ENCODE results near the gene SPOCK1.

SPOCK1 gene

GRCh38 chr5:137305971-137306602 lies 193.0 kb downstream of the SPOCK1 start:
- Histone ChIP-seq H3K27me3 (ENCODE audit: insufficient read depth, poor library complexity, severe bottlenecking) (no peaks in the 10 kb centered on the region), H3K27ac (replicated peaks) (no peak overlapping the region), H3K4me3 (replicated peaks; ENCODE audit: insufficient read depth, low read length) (no peak overlapping the region)
- TF ChIP-seq, protein P1, sequence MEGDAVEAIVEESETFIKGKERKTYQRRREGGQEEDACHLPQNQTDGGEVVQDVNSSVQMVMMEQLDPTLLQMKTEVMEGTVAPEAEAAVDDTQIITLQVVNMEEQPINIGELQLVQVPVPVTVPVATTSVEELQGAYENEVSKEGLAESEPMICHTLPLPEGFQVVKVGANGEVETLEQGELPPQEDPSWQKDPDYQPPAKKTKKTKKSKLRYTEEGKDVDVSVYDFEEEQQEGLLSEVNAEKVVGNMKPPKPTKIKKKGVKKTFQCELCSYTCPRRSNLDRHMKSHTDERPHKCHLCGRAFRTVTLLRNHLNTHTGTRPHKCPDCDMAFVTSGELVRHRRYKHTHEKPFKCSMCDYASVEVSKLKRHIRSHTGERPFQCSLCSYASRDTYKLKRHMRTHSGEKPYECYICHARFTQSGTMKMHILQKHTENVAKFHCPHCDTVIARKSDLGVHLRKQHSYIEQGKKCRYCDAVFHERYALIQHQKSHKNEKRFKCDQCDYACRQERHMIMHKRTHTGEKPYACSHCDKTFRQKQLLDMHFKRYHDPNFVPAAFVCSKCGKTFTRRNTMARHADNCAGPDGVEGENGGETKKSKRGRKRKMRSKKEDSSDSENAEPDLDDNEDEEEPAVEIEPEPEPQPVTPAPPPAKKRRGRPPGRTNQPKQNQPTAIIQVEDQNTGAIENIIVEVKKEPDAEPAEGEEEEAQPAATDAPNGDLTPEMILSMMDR (IDR thresholded peaks at IDR 0.05; ENCODE audit: insufficient read depth, low read length): no peak
- TF ChIP-seq SPI1 (IDR thresholded peaks at IDR 0.05; ENCODE audit: borderline replicate concordance, low read depth) (no peak), GABPA (IDR thresholded peaks at IDR 0.05; ENCODE audit: low read depth) (no peak), POLR2AphosphoS5 (IDR thresholded peaks at IDR 0.05; ENCODE audit: low read depth) (no peak)
- TF ChIP-seq, protein P2, sequence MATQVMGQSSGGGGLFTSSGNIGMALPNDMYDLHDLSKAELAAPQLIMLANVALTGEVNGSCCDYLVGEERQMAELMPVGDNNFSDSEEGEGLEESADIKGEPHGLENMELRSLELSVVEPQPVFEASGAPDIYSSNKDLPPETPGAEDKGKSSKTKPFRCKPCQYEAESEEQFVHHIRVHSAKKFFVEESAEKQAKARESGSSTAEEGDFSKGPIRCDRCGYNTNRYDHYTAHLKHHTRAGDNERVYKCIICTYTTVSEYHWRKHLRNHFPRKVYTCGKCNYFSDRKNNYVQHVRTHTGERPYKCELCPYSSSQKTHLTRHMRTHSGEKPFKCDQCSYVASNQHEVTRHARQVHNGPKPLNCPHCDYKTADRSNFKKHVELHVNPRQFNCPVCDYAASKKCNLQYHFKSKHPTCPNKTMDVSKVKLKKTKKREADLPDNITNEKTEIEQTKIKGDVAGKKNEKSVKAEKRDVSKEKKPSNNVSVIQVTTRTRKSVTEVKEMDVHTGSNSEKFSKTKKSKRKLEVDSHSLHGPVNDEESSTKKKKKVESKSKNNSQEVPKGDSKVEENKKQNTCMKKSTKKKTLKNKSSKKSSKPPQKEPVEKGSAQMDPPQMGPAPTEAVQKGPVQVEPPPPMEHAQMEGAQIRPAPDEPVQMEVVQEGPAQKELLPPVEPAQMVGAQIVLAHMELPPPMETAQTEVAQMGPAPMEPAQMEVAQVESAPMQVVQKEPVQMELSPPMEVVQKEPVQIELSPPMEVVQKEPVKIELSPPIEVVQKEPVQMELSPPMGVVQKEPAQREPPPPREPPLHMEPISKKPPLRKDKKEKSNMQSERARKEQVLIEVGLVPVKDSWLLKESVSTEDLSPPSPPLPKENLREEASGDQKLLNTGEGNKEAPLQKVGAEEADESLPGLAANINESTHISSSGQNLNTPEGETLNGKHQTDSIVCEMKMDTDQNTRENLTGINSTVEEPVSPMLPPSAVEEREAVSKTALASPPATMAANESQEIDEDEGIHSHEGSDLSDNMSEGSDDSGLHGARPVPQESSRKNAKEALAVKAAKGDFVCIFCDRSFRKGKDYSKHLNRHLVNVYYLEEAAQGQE (IDR thresholded peaks at IDR 0.05; ENCODE audit: insufficient replicate concordance, low read depth): no peak
- no peak for DNase-seq (ENCODE audit: low read depth in 1 of 2, low spot score in 1 of 2)

DNA sequence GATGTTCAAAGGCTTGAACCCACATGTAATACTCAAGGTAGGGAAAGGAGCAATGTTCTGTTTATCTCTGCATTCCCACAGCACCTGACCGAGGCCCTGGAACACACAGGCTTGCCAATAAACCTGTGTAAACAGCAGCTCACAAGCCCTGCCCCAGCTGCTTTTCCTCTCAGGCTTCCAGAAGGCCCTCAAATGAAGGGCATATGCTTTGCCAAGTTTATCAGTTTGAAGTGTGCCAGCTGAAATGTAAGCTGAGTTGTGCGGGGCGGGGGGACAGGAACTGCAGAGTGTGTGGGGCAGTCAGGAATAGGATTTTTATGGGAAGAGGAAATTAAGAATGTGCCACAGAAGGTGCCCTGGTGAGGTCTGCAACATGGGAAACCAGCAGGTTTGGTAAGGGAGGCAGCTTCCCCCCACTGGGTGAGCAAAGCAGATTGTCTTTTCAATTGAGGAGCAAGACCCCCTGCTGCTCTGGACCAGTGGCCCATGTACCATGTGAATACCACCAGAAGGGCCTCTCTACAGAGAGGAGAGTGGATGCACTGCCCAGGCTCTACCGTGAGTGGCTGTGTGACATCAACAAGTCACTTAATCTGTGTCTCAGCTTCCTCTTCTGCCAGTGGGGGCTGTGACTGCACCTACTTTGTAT lies 194.8 kb downstream of the SPOCK1 start:
- no peak overlapping the region for H3K27ac ChIP-seq (replicated peaks)
- TF ChIP-seq, protein P1 (IDR thresholded peaks at IDR 0.05; ENCODE audit: insufficient read depth, low read length): no peak
- TF ChIP-seq POLR2AphosphoS5 (IDR thresholded peaks at IDR 0.05; ENCODE audit: low read depth) (no peak), SPI1 (IDR thresholded peaks at IDR 0.05; ENCODE audit: borderline replicate concordance, low read depth) (no peak), GABPA (IDR thresholded peaks at IDR 0.05; ENCODE audit: low read depth) (no peak)
- TF ChIP-seq, protein P2 (IDR thresholded peaks at IDR 0.05; ENCODE audit: insufficient replicate concordance, low read depth): no peak
- no peaks in the 10 kb centered on the region for H3K27me3 ChIP-seq (ENCODE audit: insufficient read depth, poor library complexity, severe bottlenecking)
- no peak for DNase-seq (ENCODE audit: low read depth in 1 of 2, low spot score in 1 of 2)
- no peak overlapping the region for H3K4me3 ChIP-seq (replicated peaks; ENCODE audit: insufficient read depth, low read length)

- TF ChIP-seq GABPA (IDR thresholded peaks at IDR 0.05; ENCODE audit: low read depth) (no peak), SPI1 (IDR thresholded peaks at IDR 0.05; ENCODE audit: borderline replicate concordance, low read depth) (no peak), POLR2AphosphoS5 (IDR thresholded peaks at IDR 0.05; ENCODE audit: low read depth) (no peak)
- TF ChIP-seq, protein P2 (IDR thresholded peaks at IDR 0.05; ENCODE audit: insufficient replicate concordance, low read depth): no peak
- TF ChIP-seq, protein P1 (IDR thresholded peaks at IDR 0.05; ENCODE audit: insufficient read depth, low read length): no peak
- Histone ChIP-seq H3K27me3 (ENCODE audit: insufficient read depth, poor library complexity, severe bottlenecking) (no peaks in the 10 kb centered on the region), H3K27ac (replicated peaks) (no peak overlapping the region), H3K4me3 (replicated peaks; ENCODE audit: insufficient read depth, low read length) (no peak overlapping the region)
- DNase-seq (ENCODE audit: low read depth in 1 of 2, low spot score in 1 of 2): no peak
Observed at GRCh38 chr5:137303509-137303908, 195.6 kb downstream of the SPOCK1 start.

All from HL-60 (cell line).